Thoracic aorta endothelial cell (primary cell): ENCODE measurements around the gene CDKN3. TPM values are rescaled to one million over a fixed set of nuclear protein-coding genes. Genes with fewer than 3 reads are reported as not detected.

Experiments
- total RNA-seq: library from RNA; depleted of rRNA; stranded (reverse); fragments of >200 nt; gene quantifications from 2 replicates; pipeline ENCODE4 v1.2.3, GENCODE V29; 2012

The CDKN3 gene
- 72.3 and 80.6 TPM in 2 replicates for total RNA-seq

GRCh38 chr14:54396493-54397335 is at the start of gene CDKN3:
TSS of gene CDKN3 (plus strand) at chr14:54397007. CDS start at chr14:54397069, 62 bp downstream.

GRCh38 chr14:54440873-54441868 is 44.4 kb downstream of the CDKN3 start, which contains the start of gene CNIH1:
TSS of gene CNIH1 (minus strand) at chr14:54441374. CDS start at chr14:54441327, 47 bp downstream.

Other genes starting within 250 kb of the CDKN3 start
- gene CNIH1, start 44.4 kb downstream of the CDKN3 start, total RNA-seq: 119 and 221 TPM in 2 replicates
- 99.8 and 121 TPM in 2 replicates for gene GMFB, start 92.0 kb downstream of the CDKN3 start, total RNA-seq
- gene CGRRF1, start 112.9 kb downstream of the CDKN3 start, total RNA-seq: 13.8 and 16.7 TPM in 2 replicates
- 44.6 and 46.5 TPM in 2 replicates for gene SAMD4A, start 170.1 kb downstream of the CDKN3 start, total RNA-seq